ENCODE results near the gene PLXNB3.
"Not testable (repeated sequence)": the region's sequence is repeated elsewhere in the genome, so short reads cannot be mapped to it uniquely, and the experiment has no call there.

PLXNB3 gene

DNA sequence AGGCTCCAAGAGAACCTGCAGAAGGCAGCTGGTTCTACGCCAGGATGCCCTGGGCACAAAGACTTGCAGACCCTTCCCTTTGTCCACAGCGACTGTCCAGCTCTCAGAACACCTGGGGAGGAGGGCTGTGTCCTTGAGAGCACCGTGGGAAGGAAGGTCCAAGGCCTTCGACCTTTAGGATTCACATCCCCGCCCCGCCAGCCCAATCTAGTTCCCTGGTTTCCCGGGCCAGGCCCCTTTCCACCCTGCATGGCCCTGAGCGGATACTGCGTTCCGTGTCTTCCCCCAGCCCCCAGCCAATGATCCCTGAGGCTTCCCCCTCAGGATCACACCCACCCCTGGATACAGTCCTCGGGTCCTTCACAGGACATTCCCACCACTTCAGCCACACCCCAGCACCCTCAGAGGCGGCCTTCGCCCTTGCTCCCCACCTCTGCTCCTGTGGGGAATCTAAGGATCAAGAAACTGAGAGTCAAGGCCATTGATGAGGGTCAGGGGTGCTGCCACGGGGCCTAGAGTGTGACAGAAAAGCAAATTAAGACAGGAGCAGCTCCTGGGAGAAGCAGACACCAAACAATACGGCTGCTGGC lies 30.3 kb upstream of the PLXNB3 start:
- DNase-seq: no peak

DNA sequence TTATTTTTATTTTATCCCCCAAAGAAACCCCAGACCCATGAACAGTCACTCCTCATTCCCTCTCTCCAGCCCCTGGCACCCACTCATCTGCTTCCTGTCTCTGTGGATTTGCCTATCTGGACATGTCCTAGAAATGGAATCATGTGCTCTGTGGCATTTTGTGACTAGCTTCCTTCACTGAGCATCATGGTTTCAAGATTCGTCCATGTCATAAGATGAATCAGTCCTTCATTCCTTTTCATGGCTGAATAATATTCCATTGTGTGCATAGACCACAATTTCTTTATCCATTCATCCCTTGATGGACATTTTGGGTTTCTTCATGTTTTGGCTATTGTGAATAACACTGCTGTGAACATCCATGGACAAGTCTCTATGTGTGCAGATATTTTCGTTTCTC lies 29.2 kb upstream of the PLXNB3 start:
- no peak for DNase-seq

DNA sequence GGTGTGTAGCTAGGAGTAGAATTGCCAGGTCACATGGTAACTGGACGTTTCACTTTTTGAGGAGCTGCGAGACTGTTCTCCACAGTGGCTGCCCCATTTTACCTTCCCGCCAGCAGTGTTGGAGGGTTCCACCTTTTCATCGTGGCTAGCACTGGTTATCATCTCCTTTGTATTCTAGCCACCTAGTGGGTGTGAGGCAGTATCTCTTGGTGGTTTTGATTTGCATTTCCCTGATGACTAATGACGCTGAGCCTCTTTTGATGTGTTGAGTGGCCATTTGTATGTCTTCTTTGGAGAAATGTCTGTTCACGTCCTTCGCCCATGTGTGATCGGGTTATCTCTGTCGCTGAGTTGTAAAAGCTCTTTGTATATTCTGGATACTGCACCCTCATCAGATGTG lies 28.8 kb upstream of the PLXNB3 start:
- DNase-seq: no peak

DNA sequence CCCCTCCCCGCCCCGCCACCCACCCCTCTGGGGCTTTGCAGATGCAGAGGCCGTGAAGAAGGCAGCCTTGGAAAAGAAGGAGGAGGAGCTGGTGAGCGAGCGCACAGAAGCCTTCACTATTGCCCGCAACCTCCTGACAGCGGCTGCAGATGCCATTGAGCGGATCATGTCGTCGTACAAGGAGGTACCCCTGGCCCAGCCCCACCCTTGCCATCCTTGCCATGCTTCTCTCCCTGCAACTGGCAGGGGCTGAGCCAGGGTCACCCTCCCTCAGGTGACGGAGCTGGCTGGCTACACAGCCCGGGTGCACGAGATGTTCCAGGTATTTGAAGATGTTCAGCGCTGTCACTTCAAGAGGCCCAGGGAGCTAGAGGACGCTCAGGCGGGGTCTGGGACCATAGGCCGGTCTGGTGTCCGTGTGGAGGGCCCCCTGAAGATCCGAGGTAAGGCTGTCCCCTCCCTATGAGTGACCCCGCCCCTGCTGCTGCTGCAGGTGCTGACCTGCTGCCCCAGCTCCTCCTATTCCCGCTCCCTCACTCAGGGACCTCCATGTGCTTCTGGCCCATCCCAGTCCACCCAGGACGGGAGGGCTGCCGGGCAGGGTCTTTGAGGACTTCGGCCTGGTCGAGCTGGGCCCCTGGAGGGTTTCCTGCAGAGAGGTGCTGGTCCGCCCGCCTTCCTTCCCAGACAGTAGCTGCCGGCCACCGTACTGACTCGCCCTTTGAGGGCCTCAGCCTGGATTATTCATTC lies 27.8 kb upstream of the PLXNB3 start:
- no peak for DNase-seq

DNA sequence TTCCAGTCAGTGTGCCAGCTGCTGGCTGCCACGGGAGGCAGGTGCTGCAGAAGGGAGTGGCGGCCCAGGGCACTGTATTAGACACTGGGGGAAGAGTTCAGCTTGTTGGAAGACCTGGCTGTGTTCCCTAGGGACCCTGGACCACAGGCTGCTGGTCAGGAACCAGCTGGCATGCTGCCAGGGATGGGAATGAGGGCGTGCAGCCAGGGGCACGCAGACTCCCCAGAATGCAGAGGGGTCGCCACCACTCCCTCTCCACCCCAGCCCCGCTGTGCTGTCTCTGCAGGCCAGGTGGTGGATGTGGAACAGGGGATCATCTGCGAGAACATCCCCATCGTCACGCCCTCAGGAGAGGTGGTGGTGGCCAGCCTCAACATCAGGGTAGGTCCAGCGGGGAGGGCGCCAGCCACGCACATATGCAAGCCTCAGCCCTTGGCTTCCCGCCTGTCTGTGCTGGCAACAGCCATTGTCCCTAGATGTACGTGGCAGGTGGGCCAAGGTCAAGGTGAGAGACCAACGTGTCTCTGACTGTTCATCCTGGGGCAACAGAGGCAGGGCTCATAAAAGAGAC lies 27.1 kb upstream of the PLXNB3 start:
- DNase-seq: no peak

DNA sequence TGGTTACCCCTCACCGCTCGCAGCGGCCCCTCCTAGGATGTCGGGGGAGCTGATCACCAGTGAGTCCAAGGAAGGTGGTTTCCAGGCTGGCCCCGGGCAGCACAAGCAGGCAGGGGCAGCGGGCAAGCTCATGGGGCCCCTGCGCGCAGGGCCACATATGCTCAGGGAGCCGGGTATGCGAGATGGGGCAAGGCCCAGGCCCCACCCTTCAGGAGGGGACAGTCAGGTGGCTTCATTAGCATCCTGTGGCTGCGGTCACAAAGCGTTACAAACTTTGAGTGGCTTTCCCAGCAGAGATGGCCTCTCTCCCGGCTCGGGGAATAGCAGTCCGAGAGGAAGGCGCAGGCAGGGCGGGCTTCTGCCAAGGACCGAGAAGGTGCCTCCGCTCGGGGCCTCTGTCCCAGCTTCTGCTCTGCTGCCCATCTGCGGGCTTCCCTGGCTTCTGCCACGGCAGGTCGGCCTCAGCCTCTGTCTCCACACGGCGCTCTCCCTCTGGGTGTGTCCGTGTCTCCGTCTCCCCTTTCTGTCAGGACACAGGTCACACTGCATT lies 25.9 kb upstream of the PLXNB3 start:
- DNase-seq: no peak

DNA sequence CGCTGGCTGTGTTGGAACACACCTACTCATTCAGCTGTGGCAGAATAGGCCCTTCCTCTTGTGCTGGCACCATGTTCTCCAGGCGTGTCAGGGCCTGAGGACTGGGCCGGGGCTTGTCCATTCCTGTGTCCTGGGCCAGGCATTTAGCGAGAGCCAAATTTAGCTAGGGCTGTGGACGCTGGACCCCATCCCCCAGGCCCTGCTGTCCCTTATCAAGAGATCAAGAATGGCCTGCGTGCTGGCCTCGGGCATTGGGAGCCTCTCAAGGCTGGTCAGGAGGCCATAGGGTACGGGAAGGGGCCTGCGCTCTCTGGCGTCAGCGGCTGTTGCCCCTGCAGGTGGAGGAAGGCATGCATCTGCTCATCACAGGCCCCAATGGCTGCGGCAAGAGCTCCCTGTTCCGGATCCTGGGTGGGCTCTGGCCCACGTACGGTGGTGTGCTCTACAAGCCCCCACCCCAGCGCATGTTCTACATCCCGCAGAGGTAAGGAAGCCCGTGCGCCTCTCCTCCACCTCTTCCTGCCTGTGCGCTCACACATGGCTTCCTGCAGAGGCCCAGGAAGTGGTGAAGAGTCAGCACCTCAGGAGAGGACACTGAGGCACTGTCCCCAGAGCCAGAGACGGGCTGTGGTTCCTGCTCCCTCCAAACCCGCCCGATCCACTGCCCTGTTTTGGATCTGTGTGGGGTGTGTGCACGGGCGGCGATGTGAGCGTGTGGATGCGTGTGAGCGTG lies 24.1 kb upstream of the PLXNB3 start:
- DNase-seq: no peak

DNA sequence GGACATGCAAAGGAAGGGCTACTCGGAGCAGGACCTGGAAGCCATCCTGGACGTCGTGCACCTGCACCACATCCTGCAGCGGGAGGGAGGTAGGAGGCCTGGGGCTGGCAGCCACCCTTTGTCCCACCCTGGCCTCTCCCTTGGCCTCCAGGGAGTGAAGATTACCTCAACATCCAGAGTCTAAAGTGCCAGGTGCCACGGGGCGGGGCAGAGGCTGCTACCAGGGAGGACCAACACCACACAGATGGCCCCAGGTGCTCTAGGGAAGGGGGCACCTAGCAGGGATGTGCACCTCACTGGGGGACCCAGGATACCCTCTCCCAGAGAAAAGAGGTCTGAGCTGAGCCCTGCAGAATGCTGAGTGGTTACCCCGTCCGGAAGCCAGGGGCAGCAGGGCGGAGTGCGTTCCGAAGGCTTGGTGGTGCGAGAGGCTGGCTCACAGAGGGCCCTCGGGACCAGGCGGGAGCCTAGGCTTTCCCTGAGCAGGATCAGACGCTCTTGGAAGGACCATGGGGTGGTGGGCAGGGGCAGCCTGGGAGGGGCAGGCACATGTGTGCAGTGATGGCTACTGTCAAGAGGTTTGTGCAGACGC lies 23.3 kb upstream of the PLXNB3 start:
- DNase-seq: no peak

DNA sequence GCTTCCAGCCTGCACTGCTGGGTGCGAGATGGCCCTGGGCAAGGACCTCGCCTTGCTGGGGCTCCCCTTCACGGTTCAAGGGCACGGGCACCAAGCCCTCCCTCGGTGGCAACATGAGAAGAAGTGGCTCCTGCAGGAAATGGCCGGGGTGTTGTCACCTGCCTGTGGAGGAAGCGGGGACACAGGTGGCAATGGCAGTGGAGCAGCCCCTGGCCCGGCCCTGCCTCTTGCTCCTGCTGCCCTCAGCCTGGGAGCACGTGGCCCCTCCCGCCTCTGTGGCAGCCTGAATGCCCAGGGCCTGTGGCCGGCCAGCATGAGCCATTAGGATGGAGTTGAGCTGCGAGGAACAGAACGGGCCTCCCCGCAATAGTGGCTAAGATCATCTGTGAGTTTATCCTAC lies 22.6 kb upstream of the PLXNB3 start:
- no peak for DNase-seq

DNA sequence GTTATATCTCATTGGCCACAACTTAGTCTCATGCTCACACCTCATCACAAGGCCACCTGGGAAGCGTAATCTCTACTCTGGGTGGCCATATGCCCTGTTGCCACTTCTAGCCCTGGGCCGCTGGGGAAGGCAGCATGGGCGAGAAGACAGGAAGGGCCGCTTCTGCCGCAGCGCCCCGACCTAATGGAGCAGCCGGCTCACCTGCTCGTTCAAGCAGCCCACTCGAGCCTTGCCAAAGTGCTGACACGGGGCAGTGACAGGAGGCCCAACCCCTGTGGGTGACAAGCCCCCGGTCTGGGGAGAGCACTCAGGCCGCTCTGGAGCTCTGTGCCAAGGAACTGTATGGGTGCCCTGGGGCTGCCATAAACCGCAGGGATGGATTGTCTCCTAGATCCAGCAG lies 21.9 kb upstream of the PLXNB3 start:
- not testable (repeated sequence) for DNase-seq

DNA sequence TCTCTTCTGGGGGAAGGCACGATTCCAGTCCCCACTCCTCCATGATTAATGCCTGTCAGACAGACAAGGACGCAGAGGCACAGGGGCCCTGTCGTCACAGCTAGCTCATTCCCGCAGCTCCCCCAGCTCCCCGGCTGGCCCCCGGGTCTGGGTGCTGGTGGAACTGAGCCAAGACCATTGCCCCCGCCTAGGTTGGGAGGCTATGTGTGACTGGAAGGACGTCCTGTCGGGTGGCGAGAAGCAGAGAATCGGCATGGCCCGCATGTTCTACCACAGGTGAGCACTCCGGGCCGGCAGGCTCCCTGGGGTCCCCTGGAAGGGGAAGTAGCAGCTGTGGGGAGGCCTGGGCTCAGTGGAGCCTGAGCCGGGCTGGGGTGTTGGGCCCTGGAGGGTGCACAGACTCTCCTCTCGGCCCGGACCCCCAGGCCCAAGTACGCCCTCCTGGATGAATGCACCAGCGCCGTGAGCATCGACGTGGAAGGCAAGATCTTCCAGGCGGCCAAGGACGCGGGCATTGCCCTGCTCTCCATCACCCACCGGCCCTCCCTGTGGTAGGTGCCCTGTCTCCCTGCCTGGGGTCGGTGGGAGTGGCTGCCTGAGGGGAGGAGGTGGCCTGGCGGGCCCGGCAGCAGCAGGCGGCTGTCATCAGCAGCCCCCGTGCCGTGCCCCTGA lies 21.1 kb upstream of the PLXNB3 start:
- DNase-seq: not testable (repeated sequence)

DNA sequence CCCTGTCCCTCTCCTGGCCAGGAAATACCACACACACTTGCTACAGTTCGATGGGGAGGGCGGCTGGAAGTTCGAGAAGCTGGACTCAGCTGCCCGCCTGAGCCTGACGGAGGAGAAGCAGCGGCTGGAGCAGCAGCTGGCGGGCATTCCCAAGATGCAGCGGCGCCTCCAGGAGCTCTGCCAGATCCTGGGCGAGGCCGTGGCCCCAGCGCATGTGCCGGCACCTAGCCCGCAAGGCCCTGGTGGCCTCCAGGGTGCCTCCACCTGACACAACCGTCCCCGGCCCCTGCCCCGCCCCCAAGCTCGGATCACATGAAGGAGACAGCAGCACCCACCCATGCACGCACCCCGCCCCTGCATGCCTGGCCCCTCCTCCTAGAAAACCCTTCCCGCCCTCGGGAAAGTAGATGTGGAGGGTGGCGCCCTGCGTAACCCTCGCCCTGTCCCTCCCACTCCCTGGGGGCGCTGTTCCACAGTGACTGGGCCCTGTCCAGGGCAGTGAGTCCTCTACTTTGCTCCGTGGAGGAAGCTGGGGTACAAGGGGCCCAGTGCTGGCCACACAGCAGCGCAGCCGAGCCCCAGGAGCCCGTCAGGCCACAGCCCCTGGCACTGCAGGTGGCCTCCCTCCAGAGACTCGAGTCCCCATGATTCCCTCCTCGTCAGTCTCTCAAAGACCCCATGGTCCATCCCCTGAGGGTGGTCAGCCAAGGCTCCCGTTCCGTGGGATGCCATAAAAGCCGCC lies 20.4 kb upstream of the PLXNB3 start:
- not testable (repeated sequence) for DNase-seq

DNA sequence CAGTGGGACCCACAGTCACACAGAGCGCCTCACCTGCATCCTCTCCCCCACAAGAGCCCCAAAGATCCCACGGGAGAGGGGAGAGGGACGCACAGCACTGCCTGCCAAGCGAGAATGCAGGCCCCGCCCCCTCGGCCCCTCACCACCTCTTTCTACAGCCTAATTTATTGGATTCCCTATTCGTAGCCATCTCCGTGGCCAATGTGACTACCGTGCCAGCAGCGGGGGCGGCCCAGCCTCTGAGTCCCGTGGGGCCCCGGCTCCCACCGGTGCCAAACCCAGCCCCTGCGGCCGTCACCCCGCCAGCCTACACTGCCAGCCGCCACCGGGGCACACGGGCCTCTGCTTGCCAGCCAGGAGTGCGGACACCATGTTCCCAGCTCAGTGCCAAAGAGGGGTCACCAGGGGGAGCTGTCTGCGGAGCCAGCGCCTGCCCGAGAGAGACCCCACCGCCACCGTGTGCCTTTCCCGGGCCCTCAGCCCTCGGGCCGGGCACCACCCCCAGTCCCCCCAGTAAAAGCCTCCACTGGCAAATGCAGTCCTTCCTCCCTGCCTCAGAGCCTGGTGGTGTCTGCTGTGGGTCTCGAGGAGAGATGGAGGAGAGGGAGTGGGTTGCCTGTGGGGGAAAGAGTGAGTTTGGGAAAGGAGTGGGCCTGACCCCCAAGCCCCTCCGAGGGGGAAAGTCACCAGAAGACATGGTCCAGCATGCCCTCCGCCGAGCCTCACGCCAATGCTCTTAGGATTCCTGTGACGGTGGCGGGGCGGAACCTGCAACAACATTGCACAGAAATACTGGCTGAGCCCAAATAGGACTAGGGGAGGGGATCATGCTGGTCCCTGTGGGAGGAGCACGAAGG lies 19.6 kb upstream of the PLXNB3 start:
- no peak for DNase-seq

DNA sequence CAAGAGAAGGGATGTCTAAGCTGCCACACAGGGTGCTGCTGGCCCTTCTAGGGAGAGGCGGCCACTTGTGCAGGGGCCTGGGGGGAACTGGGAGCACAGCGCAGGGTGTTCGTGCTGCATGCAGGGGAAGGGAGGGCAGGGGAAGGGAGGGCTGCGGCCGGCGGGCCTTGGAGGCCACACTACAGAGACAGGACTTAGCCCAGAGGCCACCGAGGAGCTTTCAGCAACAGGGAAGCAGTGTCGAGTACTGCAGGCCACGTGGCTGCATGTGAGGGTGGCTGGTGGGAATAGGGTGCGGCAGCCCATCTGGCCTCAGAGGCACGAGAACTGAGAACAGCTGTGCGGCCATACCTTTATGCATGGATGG lies 19.0 kb upstream of the PLXNB3 start:
- DNase-seq: not testable (repeated sequence)

DNA sequence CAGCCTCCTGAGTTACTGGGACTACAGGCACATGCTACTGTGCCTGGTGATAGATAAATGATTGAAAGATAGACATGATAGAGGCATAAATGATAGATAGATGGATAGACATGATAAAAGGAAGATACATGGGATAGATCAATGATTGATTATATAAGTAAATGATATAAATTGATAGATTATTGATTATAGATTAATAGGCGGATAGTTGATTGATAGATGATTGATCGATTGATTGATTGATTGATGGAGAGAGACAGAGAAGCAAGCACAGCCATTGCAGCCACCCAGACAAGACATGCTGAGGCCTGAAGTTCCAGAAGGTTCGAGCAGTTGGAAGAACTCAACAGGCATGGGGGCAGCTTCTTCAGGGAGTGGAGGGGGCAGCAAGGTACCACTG lies 17.7 kb upstream of the PLXNB3 start:
- no peak for DNase-seq

DNA sequence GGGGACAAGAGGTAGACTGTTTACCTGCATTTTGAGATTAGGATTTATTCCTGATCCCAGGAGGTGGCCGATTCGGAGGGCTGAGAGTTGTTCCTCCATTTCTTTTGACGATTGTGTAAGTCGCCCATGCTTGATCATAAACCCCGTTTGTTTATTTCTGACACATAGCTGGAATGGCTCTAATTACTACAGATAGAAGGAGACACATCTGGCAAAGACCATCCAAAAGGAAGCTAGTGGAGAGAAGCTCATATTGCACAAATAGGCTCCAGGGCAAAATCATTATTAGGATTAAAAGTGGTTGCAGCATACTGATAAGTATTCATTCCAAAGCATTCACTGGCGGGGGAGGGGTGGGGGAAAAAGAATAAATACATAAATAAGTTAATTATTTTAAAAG lies 17.1 kb upstream of the PLXNB3 start:
- DNase-seq: not testable (repeated sequence)

DNA sequence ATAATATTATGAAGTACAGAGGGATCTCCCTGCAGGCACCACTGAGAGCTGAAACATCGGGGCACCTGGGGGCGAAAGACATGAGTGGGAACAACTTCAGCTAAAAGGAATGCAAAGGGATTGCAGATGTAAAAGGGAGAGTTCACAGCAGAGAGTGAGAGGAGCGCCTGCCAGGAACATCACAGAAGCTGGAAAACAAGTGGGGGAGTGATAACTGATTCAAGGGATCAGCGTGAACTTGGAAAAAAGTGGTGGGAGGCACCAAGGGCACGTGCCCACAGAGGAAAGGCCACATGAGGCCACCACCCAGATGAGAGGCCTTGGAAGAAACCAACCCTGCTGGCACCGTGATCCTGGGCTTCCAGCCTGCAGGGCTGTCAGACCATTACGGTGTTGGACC lies 15.0 kb upstream of the PLXNB3 start:
- not testable (repeated sequence) for DNase-seq

DNA sequence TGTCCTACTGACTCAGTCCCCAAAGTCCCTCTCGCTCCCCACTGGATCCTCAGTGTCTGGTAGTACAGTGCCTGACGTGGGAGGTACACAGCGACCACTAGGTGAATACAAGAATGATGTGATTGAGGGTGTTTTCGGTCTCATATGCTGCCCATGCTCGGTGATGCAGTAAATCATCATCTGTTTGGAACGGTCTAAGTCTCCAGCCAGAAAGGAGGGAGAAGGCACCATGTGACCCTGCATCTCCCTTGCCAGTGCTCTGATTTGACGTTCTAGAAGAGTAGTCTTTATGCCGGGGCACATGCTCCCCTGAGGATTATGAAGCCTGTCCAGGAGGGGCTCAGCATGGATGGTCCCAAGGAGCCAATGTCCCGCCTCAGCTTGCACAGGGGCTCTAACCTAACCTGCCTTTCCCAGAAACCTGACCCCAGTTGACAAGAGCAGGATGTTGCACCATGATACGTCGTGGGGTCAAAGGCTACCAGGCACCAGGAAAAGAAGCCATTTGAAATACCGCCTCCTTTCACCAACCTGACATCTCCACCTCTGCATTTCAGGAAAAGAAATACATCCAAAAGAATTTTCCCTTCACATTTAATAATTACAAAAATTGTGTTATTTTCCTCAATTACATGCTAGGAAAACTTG lies 13.8 kb upstream of the PLXNB3 start:
- DNase-seq: no peak

DNA sequence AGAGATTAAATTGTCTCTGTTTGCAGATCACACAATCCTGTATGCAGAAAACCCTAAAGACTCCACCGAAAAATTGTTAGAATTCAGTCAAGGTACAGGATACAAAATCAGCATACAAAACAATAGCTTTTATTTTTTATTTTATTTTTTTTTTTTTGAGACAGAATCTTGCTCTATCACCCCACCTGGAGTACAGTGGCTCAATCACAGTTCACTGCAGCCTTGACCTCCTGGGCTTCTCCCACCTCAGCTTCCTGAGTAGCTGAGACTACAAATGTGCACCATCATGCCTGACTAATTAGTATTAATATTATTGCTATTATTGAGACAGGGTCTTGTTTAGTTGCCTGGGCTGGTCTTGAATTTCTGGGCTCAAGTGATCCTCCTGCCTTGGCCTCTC lies 8.9 kb upstream of the PLXNB3 start:
- DNase-seq: no peak

DNA sequence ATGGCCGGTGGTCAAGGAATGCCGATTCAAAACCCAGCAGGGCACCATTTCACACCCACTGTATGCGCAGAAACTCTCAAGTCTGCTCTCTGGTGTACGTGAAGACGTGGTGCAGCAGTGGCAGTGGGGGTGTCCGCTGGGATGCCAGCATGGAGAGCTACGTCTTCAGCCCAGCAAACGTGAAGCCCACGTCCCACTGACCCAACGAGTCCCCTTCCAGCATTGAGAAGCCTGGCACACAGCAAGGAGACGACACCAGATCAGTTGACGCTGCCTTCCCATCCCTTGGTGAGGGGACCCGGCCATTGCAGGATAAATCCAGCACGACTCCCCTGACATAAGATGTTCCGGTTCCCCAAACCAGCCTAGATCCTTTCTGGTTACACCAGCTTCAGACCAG lies 2.2 kb upstream of the PLXNB3 start:
- no peak for DNase-seq

All from NCI-H1048 (cell line).